ENCODE results near the gene RFESD.

Gene RFESD

GRCh38 chr5:95620030-95620869 lies 26.3 kb upstream of the RFESD start, which contains the start of gene GPR150:
Gene GPR150, plus strand, starts transcription at chr5:95620087. Its CDS starts 189 bp downstream, at chr5:95620276.
- peak; percentile 89 for DNase-seq (ENCODE audit: low read depth)
- peak; percentile 22 for TF ChIP-seq CTCF (IDR thresholded peaks at IDR 0.05; ENCODE audit: insufficient read depth, low read depth, low read length, missing control alignments)
- peak within 1 kb of the TSS; percentile 76 for H3K4me3 ChIP-seq (ENCODE audit: low read depth, low read length)

- TF ChIP-seq CTCF (IDR thresholded peaks at IDR 0.05; ENCODE audit: insufficient read depth, low read depth, low read length, missing control alignments), result peak; percentile 2
- peak; percentile 59 for DNase-seq (ENCODE audit: low read depth)
- peak overlapping the region; percentile 63 for H3K4me3 ChIP-seq (ENCODE audit: low read depth, low read length)
Measured at GRCh38 chr5:95620870-95621838, 25.4 kb upstream of the RFESD start.

- peak; percentile 29 for DNase-seq (ENCODE audit: low read depth)
- no peak for TF ChIP-seq CTCF (IDR thresholded peaks at IDR 0.05; ENCODE audit: insufficient read depth, low read depth, low read length, missing control alignments)
- peak overlapping the region; percentile 63 for H3K4me3 ChIP-seq (ENCODE audit: low read depth, low read length)
Measured at GRCh38 chr5:95621839-95622629, 24.5 kb upstream of the RFESD start.

GRCh38 chr5:95623706-95624105 lies 22.9 kb upstream of the RFESD start:
- DNase-seq (ENCODE audit: low read depth), result no peak
- TF ChIP-seq CTCF (IDR thresholded peaks at IDR 0.05; ENCODE audit: insufficient read depth, low read depth, low read length, missing control alignments), result no peak
- H3K4me3 ChIP-seq (ENCODE audit: low read depth, low read length), result no peak overlapping the region

GRCh38 chr5:95624368-95624767 lies 22.2 kb upstream of the RFESD start:
- no peak for DNase-seq (ENCODE audit: low read depth)
- H3K4me3 ChIP-seq (ENCODE audit: low read depth, low read length), result no peak overlapping the region
- TF ChIP-seq CTCF (IDR thresholded peaks at IDR 0.05; ENCODE audit: insufficient read depth, low read depth, low read length, missing control alignments), result no peak

GRCh38 chr5:95626701-95627100 lies 19.9 kb upstream of the RFESD start:
- no peak for DNase-seq (ENCODE audit: low read depth)
- TF ChIP-seq CTCF (IDR thresholded peaks at IDR 0.05; ENCODE audit: insufficient read depth, low read depth, low read length, missing control alignments), result no peak
- H3K4me3 ChIP-seq (ENCODE audit: low read depth, low read length), result no peak overlapping the region
